ENCODE data around the gene MYO10.

Gene MYO10

GRCh38 chr5:16976625-16977008 is 40.5 kb upstream of the MYO10 start:
- no peak overlapping the region for H3K27ac ChIP-seq
- TF ChIP-seq ZFX (IDR thresholded peaks at IDR 0.05): no peak
- TF ChIP-seq CTCF (conservative IDR thresholded peaks at IDR 0.05): no peak

- TF ChIP-seq CTCF (conservative IDR thresholded peaks at IDR 0.05) (no peak), ZFX (IDR thresholded peaks at IDR 0.05) (no peak)
These were observed 40.0 kb upstream of the MYO10 start for GRCh38 chr5:16975950-16976624.

GRCh38 chr5:16974981-16975380 is 38.9 kb upstream of the MYO10 start:
- no peak for TF ChIP-seq CTCF (conservative IDR thresholded peaks at IDR 0.05)
- TF ChIP-seq ZFX (IDR thresholded peaks at IDR 0.05): no peak
- no peak overlapping the region for H3K27ac ChIP-seq

More at GRCh38 chr5:16975950-16976624, 40.0 kb upstream of the MYO10 start:
- H3K27ac ChIP-seq: no peak overlapping the region

GRCh38 chr5:16970826-16971225 is 34.7 kb upstream of the MYO10 start:
- TF ChIP-seq CTCF (conservative IDR thresholded peaks at IDR 0.05) (no peak), ZFX (IDR thresholded peaks at IDR 0.05) (no peak)
- no peak overlapping the region for H3K27ac ChIP-seq

GRCh38 chr5:16970260-16970659 is 34.2 kb upstream of the MYO10 start:
- H3K27ac ChIP-seq: no peak overlapping the region
- TF ChIP-seq CTCF (conservative IDR thresholded peaks at IDR 0.05): no peak
- no peak for TF ChIP-seq ZFX (IDR thresholded peaks at IDR 0.05)

GRCh38 chr5:16965581-16965980 is 29.5 kb upstream of the MYO10 start:
- TF ChIP-seq CTCF (conservative IDR thresholded peaks at IDR 0.05) (no peak), ZFX (IDR thresholded peaks at IDR 0.05) (no peak)
- H3K27ac ChIP-seq: no peak overlapping the region

- no peak overlapping the region for H3K27ac ChIP-seq
- no peak for TF ChIP-seq CTCF (conservative IDR thresholded peaks at IDR 0.05)
- no peak for TF ChIP-seq ZFX (IDR thresholded peaks at IDR 0.05)
These were observed 27.7 kb upstream of the MYO10 start for GRCh38 chr5:16963821-16964220.

Data from C4-2B (cell line).